Adrenal gland (tissue), 12 donors: Measurements from ENCODE around the gene SNCG. TPM values are rescaled to one million over a fixed set of nuclear protein-coding genes. Genes with fewer than 3 reads are reported as not detected.

Experiments
- DNase-seq, 7 donors: peaks; one replicate each; pipeline ENCODE4 v3.0.0-alpha.2; 2019 to 2020
- H3K27ac ChIP-seq, 5 donors: fragments of 200-600 bp; sonication (generic) in 4 of 5; 1 replicate in 3 of 5; 2 replicates in 2 of 5; pipeline versions ENCODE4 v1.5.1 to v1.8.0; 2016 to 2020; ENCODE audit warnings: mild to moderate bottlenecking in 1 of 5
- H3K27me3 ChIP-seq: fragments of 200-600 bp; 2 replicates; pipeline ENCODE4 v1.8.0; 2021
- H3K36me3 ChIP-seq, 2 donors: fragments of 200-600 bp; replicated peaks in 1 of 2; 1 replicate in 1 of 2; 2 replicates in 1 of 2; pipeline versions ENCODE4 v1.5.1 to v1.8.0; 2018 to 2022
- H3K4me1 ChIP-seq, 2 donors: fragments of 200-600 bp; replicated peaks in 1 of 2; 1 replicate in 1 of 2; 2 replicates in 1 of 2; pipeline versions ENCODE4 v1.5.1 to v1.8.0; 2018 to 2021
- H3K4me3 ChIP-seq, 4 donors: fragments of 200-600 bp; sonication (generic) in 3 of 4; one replicate each; pipeline ENCODE4 v1.5.1; 2016 to 2018
- H3K9me3 ChIP-seq, 3 donors: fragments of 200-600 bp; sonication (generic) in 1 of 3; replicated peaks in 1 of 3; 1 replicate in 2 of 3; 2 replicates in 1 of 3; pipeline versions ENCODE4 v1.5.1 to v1.8.0; 2016 to 2021
- POLR2A ChIP-seq, 2 donors: fragments of 450-650 bp; IDR thresholded peaks; one replicate each; pipeline ENCODE4 v1.6.1; 2017; ENCODE audit warnings: antibody characterized with exemption in 2 of 2, mild to moderate bottlenecking in 2 of 2, moderate library complexity in 1 of 2
- WGBS, 4 donors: extraction: QIAGEN DNeasy Blood & Tissue Kit in 2 of 4; methylation state at CpG; one replicate each; pipeline versions ENCODE4 v1.1.5 to v1.1.7; 2013 to 2017; 5-methylcytosine and 5-hydroxymethylcytosine counted together
- intact Hi-C, 2 donors: fragments of 100-400 bp; cut with DNase I; formaldehyde crosslinking; loops; one replicate each; pipeline versions ENCODE4 v1.14.1 to v1.15.0; 2022 to 2023
- polyA plus RNA-seq, 3 donors: library from polyadenylated mRNA; stranded (reverse); fragments of 200-250 nt in 2 of 3; fragments of 350-450 nt in 1 of 3; fragmentation: Illumina TruSeq in 1 of 3; extraction: RNeasy Lipid Tissue Mini Kit (QIAGEN cat#74804) in 1 of 3; gene quantifications; one replicate each; pipeline ENCODE4 v1.2.3, GENCODE V29; 2013 to 2014
- total RNA-seq, 9 donors: library from RNA; depleted of rRNA in 4 of 9; stranded (reverse); fragments of >200 nt in 4 of 9; fragments of 120-200 nt in 1 of 9; fragmentation: NEBNext Ultra II Directional in 1 of 9; extraction: Animal tissue kit (Norgen Biotek cat#: 25700) in 1 of 9; gene quantifications; one replicate each; pipeline versions ENCODE4 v1.1.0 to v1.2.4, GENCODE V29; 2013 to 2023
- TF ChIP-seq, protein P1 (sequence below), 6 experiments: fragments of 450-650 bp in 4 of 6; fragments of 200-600 bp in 2 of 6; sonication (generic) in 1 of 6; IDR thresholded peaks; 1 replicate in 5 of 6; 2 replicates in 1 of 6; pipeline versions ENCODE4 v1.5.1 to v1.8.0; 2016 to 2021; ENCODE audit warnings: antibody characterized with exemption in 6 of 6, mild to moderate bottlenecking in 2 of 6, moderate library complexity in 1 of 6
- donor health status: healthy with polysubstance abuse.
- donor health status: Bipolar disorder and iron deficiency.
- donor health status: DM: yes; HTN: yes; CAD: no.
- donor health status: DM: no; HTN: no; CAD: no.
- donor health status: DM: no; HTN: no; CAD: no.
- donor health status: DM: yes; HTN: yes; CAD: no.

Gene SNCG
- total and polyA plus RNA-seq, 12 donors: 176 to 1,580 (median 448) TPM

- DNase-seq: peak in 5 of 7 donors; percentile 22 to 60 (median 42)
- H3K4me1 ChIP-seq: peaks cover 33 to 55% of the 10 kb centered on the region in 2 donors
- H3K27me3 ChIP-seq: no peaks in the 10 kb centered on the region
- no peaks in the 10 kb centered on the region for H3K9me3 ChIP-seq
- intact Hi-C loops: no loop called here
- 45 to 57% (median 53%) methylated on average over 4 to 59 of the region's 59 CpGs for WGBS, 4 donors
- peak within 1 kb of the TSS in 1 of 4 donors; percentile 74 for H3K4me3 ChIP-seq
- no peaks in the 10 kb centered on the region for H3K36me3 ChIP-seq
- peak within 1 kb of the TSS in 3 of 5 donors; percentile 96 to 98 (median 97) for H3K27ac ChIP-seq
- TF ChIP-seq, protein P1, sequence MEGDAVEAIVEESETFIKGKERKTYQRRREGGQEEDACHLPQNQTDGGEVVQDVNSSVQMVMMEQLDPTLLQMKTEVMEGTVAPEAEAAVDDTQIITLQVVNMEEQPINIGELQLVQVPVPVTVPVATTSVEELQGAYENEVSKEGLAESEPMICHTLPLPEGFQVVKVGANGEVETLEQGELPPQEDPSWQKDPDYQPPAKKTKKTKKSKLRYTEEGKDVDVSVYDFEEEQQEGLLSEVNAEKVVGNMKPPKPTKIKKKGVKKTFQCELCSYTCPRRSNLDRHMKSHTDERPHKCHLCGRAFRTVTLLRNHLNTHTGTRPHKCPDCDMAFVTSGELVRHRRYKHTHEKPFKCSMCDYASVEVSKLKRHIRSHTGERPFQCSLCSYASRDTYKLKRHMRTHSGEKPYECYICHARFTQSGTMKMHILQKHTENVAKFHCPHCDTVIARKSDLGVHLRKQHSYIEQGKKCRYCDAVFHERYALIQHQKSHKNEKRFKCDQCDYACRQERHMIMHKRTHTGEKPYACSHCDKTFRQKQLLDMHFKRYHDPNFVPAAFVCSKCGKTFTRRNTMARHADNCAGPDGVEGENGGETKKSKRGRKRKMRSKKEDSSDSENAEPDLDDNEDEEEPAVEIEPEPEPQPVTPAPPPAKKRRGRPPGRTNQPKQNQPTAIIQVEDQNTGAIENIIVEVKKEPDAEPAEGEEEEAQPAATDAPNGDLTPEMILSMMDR (IDR thresholded peaks at IDR 0.05): no peak
- TF ChIP-seq POLR2A (IDR thresholded peaks at IDR 0.05): peak in 1 of 2 donors; percentile 19
Measured at GRCh38 chr10:86968271-86968993, 10.0 kb downstream of the SNCG start, which contains the start of gene ADIRF. Gene ADIRF (plus strand): TSS chr10:86968482. CDS start chr10:86968545, 63 bp downstream.

- Histone ChIP-seq H3K4me3 (peak overlapping the region in 1 of 4 donors; percentile 74), H3K36me3 (no peaks in the 10 kb centered on the region), H3K27ac (peak overlapping the region in 3 of 5 donors; percentile 96 to 98 (median 97)), H3K27me3 (no peaks in the 10 kb centered on the region), H3K9me3 (no peaks in the 10 kb centered on the region), H3K4me1 (peaks cover 33 to 55% of the 10 kb centered on the region in 2 donors)
- TF ChIP-seq, protein P1 (IDR thresholded peaks at IDR 0.05): no peak
- no peak for TF ChIP-seq POLR2A (IDR thresholded peaks at IDR 0.05)
- WGBS, 4 donors: 55 to 80% (median 65%) methylated on average over 6 to 9 of the region's 9 CpGs
- DNase-seq: peak in 3 of 7 donors; percentile 26 to 56 (median 35)
- intact Hi-C loops: no loop called here
Measured at GRCh38 chr10:86968994-86969355, 10.6 kb downstream of the SNCG start.

- peak in 4 of 7 donors; percentile 28 to 56 (median 34) for DNase-seq
- Histone ChIP-seq H3K9me3 (no peaks in the 10 kb centered on the region), H3K27me3 (no peaks in the 10 kb centered on the region), H3K27ac (peak overlapping the region in 4 of 5 donors; percentile 91 to 98 (median 96)), H3K4me3 (peak overlapping the region in 1 of 4 donors; percentile 74), H3K4me1 (peaks cover 33 to 55% of the 10 kb centered on the region in 2 donors), H3K36me3 (no peaks in the 10 kb centered on the region)
- intact Hi-C loops: no loop called here
- TF ChIP-seq, protein P1 (IDR thresholded peaks at IDR 0.05): no peak
- no peak for TF ChIP-seq POLR2A (IDR thresholded peaks at IDR 0.05)
- 46 to 71% (median 59%) methylated on average over 2 to 8 of the region's 8 CpGs for WGBS, 4 donors
Measured at GRCh38 chr10:86969421-86970041, 11.1 kb downstream of the SNCG start.
